ENCODE results near the gene CNP.
"Not testable (repeated sequence)": the region's sequence is repeated elsewhere in the genome, so short reads cannot be mapped to it uniquely, and the experiment has no call there.

CNP gene

DNA sequence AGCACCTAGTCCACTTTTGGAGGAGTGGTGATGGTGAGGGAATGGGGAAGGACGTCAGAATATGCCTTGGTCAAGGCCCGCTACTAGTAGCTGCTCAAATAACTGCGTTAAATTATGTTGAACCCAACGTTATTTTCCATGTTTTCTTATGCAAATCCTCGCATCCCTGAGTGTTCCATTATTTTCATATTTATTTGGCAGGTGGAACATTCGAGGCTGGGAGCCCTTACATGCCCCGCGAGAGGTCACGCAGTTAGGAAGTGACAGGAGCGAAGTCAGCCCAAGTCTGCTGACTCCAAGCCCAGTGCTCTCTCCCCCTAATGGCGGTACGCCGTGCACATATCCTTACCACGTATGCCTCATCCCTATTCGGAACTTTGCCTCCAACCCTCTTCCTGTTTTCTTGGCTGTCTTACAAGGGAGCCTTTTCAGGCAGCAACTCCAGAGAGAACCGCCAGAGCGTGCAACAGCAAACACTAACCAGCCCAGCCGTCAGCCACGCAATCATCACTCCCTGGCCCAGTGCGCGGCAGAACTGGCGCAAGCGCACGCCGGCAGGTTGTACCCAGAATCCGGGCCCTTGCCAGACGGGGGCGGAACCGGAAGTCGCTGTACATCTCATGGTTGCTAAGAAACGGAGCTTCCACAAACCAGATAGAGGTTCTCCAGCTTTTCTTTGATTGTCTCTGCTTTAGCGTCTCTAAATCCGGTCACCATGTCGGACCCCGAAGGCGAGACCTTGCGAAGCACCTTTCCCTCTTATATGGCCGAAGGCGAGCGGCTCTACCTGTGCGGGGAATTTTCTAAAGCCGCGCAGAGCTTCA lies 36.4 kb upstream of the CNP start, which contains the start of gene ODAD4:
TSS of gene ODAD4 (plus strand) at position 609 of the 824 bp plus-strand sequence. CDS start at position 716, 107 bp downstream.
- Histone ChIP-seq H3K27me3 (ENCODE audit: low read depth, low read length) (no peaks in the 10 kb centered on the region), H3K4me1 (ENCODE audit: control insufficient read depth in 1 of 2, insufficient read depth in 2 of 2, low read length in 2 of 2) (no peaks in the 10 kb centered on the region), H3K27ac (ENCODE audit: low read length) (peak within 1 kb of the TSS; percentile 90), H3K9me3 (ENCODE audit: control insufficient read depth in 1 of 2, low read length in 2 of 2) (no peaks in the 10 kb centered on the region), H3K4me3 (ENCODE audit: low read depth in 1 of 2, low read length in 2 of 2) (peak within 1 kb of the TSS; percentile 70 to 81), H3K36me3 (ENCODE audit: control insufficient read depth in 1 of 2, insufficient read depth in 2 of 2, low read length in 2 of 2) (no peaks in the 10 kb centered on the region)

DNA sequence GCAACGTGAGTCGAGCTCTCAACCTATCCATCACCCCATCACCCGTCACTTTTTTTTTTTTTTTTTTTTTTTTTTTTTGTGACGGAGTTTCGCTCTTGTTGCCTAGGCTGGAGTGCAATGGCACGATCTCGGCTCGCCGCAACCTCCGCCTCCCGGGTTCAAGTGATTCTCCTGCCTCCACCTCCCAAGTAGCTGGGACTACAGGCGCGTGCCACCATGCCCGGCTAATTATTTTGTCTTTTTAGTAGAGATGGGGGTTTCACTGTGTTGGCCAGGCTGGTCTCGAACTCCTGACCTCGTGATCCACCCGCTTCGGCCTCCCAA lies 35.8 kb upstream of the CNP start:
- H3K9me3 ChIP-seq (ENCODE audit: control insufficient read depth in 1 of 2, low read length in 2 of 2); H3K27me3 ChIP-seq (ENCODE audit: low read depth, low read length); H3K4me1 ChIP-seq (ENCODE audit: control insufficient read depth in 1 of 2, insufficient read depth in 2 of 2, low read length in 2 of 2); H3K36me3 ChIP-seq (ENCODE audit: control insufficient read depth in 1 of 2, insufficient read depth in 2 of 2, low read length in 2 of 2); H3K27ac ChIP-seq (ENCODE audit: low read length): not testable (repeated sequence)
- peak overlapping the region; percentile 70 to 81 for H3K4me3 ChIP-seq (ENCODE audit: low read depth in 1 of 2, low read length in 2 of 2)

DNA sequence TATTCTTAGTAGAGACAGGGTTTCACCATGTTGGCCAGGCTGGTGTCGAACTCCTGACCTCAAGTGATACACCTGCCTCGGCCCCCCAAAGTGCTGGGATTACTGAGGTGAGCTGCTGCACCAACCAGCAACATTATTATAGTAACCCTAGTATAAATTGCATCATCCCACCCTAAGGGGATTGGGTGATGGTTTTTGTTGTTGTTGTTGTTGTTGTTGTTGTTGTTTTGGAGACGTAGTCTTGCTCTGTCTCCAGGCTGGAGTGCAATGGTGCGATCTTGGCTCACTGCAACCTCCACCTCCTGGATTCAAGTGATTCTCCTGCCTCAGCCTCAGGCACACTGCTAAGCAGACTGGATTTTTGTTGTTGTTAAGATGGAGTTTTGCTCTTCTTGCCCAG lies 34.9 kb upstream of the CNP start:
- H3K4me1 ChIP-seq (ENCODE audit: control insufficient read depth in 1 of 2, insufficient read depth in 2 of 2, low read length in 2 of 2); H3K27me3 ChIP-seq (ENCODE audit: low read depth, low read length); H3K4me3 ChIP-seq (ENCODE audit: low read depth in 1 of 2, low read length in 2 of 2); H3K9me3 ChIP-seq (ENCODE audit: control insufficient read depth in 1 of 2, low read length in 2 of 2); H3K27ac ChIP-seq (ENCODE audit: low read length); H3K36me3 ChIP-seq (ENCODE audit: control insufficient read depth in 1 of 2, insufficient read depth in 2 of 2, low read length in 2 of 2): not testable (repeated sequence)

DNA sequence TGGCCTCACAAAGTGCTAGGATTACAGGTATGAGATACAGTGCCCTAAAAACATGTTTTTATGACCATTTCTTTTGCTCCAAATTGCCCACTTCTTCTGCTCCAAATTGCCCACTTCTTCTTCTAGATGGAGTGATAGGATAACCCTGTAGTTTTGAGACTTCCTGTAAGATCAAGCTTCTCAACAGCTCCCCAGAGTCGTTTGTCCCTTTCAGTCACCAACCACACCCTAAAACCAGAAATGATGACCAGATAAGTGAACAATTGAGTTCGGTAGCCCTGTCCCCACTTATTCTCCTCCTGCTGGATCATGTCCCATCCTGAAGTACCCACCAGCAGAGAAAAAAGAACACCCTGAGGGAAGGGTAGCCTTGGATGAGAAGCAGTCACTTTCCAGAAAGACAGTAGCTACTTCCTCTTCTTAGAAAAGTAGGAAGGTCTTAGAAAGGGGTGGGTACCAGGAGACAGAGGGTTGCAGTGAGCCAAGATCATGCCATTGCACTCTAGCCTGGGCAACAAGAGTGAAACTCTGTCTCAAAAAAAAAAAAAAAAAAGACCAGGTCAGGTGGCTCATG lies 33.7 kb upstream of the CNP start:
- Histone ChIP-seq H3K27ac (ENCODE audit: low read length) (no peak overlapping the region), H3K36me3 (ENCODE audit: control insufficient read depth in 1 of 2, insufficient read depth in 2 of 2, low read length in 2 of 2) (peaks cover 0 to 4% of the 10 kb centered on the region in 2 donors), H3K27me3 (ENCODE audit: low read depth, low read length) (no peaks in the 10 kb centered on the region), H3K4me3 (ENCODE audit: low read depth in 1 of 2, low read length in 2 of 2) (no peak overlapping the region), H3K9me3 (ENCODE audit: control insufficient read depth in 1 of 2, low read length in 2 of 2) (no peaks in the 10 kb centered on the region), H3K4me1 (ENCODE audit: control insufficient read depth in 1 of 2, insufficient read depth in 2 of 2, low read length in 2 of 2) (no peaks in the 10 kb centered on the region)

DNA sequence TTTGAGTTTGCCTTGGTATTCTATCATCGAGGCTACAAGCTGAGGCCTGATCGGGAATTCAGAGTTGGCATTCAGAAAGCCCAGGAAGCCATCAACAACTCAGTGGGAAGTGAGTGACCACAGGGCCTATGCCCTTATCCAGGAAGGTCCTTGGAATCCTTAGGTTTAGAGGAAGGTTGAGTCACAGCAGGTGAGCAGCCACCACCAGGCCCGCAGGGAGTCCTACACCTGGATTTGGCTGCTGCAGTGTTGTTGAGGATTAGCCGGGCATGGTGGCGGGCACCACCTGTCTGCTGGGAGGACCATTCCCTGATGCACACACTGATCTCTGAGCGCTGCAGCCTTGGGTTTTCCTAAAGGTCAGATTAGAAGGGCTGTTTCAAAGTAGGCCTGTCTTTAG lies 31.0 kb upstream of the CNP start:
- no peaks in the 10 kb centered on the region for H3K9me3 ChIP-seq (ENCODE audit: control insufficient read depth in 1 of 2, low read length in 2 of 2)
- no peaks in the 10 kb centered on the region for H3K27me3 ChIP-seq (ENCODE audit: low read depth, low read length)
- H3K36me3 ChIP-seq (ENCODE audit: control insufficient read depth in 1 of 2, insufficient read depth in 2 of 2, low read length in 2 of 2): peaks cover 0 to 13% of the 10 kb centered on the region in 2 donors
- H3K4me3 ChIP-seq (ENCODE audit: low read depth in 1 of 2, low read length in 2 of 2): no peak overlapping the region
- no peak overlapping the region for H3K27ac ChIP-seq (ENCODE audit: low read length)
- no peaks in the 10 kb centered on the region for H3K4me1 ChIP-seq (ENCODE audit: control insufficient read depth in 1 of 2, insufficient read depth in 2 of 2, low read length in 2 of 2)

DNA sequence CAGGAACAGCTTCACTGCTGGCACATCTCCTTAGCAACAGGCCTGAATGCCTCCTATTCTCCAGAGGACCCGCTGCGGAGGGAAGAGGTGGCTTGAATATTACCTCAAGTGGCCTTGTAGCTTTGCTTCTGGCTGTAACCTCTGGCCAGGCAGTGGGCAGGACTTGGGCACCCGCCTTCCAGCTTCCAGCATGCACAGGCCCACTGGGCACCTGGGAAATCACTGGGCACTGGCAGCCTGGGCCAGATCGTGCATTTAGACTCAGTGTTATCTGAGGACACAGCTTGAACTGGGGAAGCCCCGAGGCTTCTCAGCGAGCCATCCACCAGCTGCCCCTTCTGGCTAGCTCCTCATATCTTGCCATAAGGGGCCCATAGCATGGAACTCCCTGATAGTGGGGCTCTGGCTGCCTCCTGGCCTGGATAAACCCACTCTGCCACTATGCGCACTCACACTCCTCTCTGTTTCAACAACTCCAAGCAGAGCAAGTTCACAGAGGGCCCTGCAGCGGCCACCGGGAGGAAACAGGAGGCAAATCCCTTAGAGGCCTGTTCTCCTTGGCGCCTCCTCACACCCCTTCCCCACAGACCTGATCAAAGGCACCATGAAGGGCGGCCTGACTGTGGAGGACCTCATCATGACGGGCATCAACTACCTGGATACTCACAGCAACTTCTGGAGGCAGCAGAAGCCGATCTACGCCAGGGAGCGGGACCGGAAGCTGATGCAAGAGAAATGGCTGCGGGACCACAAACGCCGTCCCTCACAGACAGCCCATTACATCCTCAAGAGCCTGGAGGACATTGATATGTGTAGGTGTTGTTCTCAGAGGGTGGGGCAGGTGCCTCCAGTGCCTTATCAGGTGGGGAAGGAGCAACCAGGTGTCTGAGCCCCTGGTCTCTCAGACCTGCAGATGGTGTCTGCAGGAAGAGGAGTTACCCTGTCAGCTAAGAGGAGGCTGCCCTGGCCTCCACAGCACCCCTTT lies 28.3 kb upstream of the CNP start:
- Histone ChIP-seq H3K4me1 (ENCODE audit: control insufficient read depth in 1 of 2, insufficient read depth in 2 of 2, low read length in 2 of 2) (no peaks in the 10 kb centered on the region), H3K36me3 (ENCODE audit: control insufficient read depth in 1 of 2, insufficient read depth in 2 of 2, low read length in 2 of 2) (peaks cover 0 to 13% of the 10 kb centered on the region in 2 donors), H3K9me3 (ENCODE audit: control insufficient read depth in 1 of 2, low read length in 2 of 2) (no peaks in the 10 kb centered on the region), H3K27ac (ENCODE audit: low read length) (no peak overlapping the region), H3K27me3 (ENCODE audit: low read depth, low read length) (no peaks in the 10 kb centered on the region), H3K4me3 (ENCODE audit: low read depth in 1 of 2, low read length in 2 of 2) (no peak overlapping the region)

DNA sequence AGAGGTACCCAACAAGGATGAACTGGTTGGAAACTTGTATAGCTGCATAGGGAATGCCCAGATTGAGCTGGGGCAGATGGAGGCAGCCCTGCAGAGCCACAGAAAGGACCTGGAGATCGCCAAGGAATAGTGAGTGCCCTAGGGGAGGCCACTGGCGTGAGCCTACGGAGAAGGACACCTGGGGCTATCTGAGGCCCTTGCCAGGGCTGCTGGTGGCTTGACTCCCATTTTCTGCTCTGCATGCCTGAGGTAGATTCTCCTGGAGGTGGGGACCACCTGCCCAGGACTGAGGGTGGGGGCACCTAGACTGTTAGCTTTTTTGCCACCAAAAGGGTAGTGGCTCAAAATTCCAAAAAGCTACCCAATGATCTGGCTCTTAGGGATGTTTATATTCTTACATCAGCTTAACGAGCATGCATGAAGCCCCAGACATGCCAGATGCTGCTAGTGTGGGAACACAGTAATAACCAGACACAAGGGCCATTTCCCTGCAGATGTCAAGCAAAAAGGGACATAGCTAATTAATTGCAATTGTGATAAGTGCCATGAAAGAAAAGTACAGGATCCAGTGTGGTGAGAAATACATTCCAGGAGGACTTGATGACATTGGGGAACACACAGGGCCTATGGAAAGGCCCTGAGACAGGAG lies 27.4 kb upstream of the CNP start:
- Histone ChIP-seq H3K4me1 (ENCODE audit: control insufficient read depth in 1 of 2, insufficient read depth in 2 of 2, low read length in 2 of 2) (no peaks in the 10 kb centered on the region), H3K36me3 (ENCODE audit: control insufficient read depth in 1 of 2, insufficient read depth in 2 of 2, low read length in 2 of 2) (peaks cover 0 to 13% of the 10 kb centered on the region in 2 donors), H3K4me3 (ENCODE audit: low read depth in 1 of 2, low read length in 2 of 2) (no peak overlapping the region), H3K27me3 (ENCODE audit: low read depth, low read length) (no peaks in the 10 kb centered on the region), H3K9me3 (ENCODE audit: control insufficient read depth in 1 of 2, low read length in 2 of 2) (no peaks in the 10 kb centered on the region), H3K27ac (ENCODE audit: low read length) (no peak overlapping the region)

DNA sequence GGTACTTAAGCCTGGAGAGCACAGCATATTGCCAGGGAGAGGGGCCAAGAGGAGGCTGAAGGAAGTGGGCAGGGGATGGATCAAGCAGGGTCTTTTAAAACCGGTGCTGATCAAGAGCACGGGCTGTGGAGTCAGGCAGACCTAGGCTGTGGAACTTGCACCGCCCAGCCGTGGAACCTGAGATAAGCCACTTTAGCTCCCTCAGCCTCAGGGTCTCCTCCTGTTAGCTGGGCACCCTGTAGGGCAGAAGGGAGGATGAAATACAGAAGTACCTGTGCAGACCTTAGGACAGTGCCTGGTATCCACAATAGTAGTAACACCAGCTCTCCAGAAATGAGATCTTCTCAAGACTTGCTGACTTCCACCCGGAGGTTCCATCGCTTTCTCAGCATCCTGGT lies 26.9 kb upstream of the CNP start:
- Histone ChIP-seq H3K9me3 (ENCODE audit: control insufficient read depth in 1 of 2, low read length in 2 of 2) (no peaks in the 10 kb centered on the region), H3K4me1 (ENCODE audit: control insufficient read depth in 1 of 2, insufficient read depth in 2 of 2, low read length in 2 of 2) (no peaks in the 10 kb centered on the region), H3K36me3 (ENCODE audit: control insufficient read depth in 1 of 2, insufficient read depth in 2 of 2, low read length in 2 of 2) (peaks cover 0 to 13% of the 10 kb centered on the region in 2 donors), H3K27me3 (ENCODE audit: low read depth, low read length) (no peaks in the 10 kb centered on the region), H3K4me3 (ENCODE audit: low read depth in 1 of 2, low read length in 2 of 2) (no peak overlapping the region), H3K27ac (ENCODE audit: low read length) (no peak overlapping the region)

DNA sequence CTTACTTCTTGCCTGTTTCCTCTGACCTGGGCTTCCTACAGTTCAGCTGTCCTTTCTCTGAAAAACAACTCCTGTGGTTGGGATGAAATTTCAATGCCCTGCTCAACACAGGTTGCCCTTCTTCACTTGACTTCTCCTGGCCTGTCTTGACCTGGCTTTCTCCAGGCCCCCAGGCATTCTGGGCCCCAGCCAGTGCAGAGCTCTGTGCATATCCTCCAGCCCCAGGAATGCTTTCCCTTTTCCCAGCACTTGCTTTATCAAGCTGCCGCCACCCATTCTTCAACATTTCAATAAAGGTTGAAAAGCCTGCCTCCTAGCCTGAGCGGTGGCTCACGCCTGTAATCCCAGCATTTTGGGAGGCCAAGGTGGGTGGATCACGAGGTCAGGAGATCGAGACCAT lies 25.4 kb upstream of the CNP start:
- Histone ChIP-seq H3K27ac (ENCODE audit: low read length) (no peak overlapping the region), H3K4me3 (ENCODE audit: low read depth in 1 of 2, low read length in 2 of 2) (no peak overlapping the region), H3K36me3 (ENCODE audit: control insufficient read depth in 1 of 2, insufficient read depth in 2 of 2, low read length in 2 of 2) (peaks cover 0 to 11% of the 10 kb centered on the region in 2 donors), H3K27me3 (ENCODE audit: low read depth, low read length) (no peaks in the 10 kb centered on the region), H3K4me1 (ENCODE audit: control insufficient read depth in 1 of 2, insufficient read depth in 2 of 2, low read length in 2 of 2) (no peaks in the 10 kb centered on the region), H3K9me3 (ENCODE audit: control insufficient read depth in 1 of 2, low read length in 2 of 2) (no peaks in the 10 kb centered on the region)

DNA sequence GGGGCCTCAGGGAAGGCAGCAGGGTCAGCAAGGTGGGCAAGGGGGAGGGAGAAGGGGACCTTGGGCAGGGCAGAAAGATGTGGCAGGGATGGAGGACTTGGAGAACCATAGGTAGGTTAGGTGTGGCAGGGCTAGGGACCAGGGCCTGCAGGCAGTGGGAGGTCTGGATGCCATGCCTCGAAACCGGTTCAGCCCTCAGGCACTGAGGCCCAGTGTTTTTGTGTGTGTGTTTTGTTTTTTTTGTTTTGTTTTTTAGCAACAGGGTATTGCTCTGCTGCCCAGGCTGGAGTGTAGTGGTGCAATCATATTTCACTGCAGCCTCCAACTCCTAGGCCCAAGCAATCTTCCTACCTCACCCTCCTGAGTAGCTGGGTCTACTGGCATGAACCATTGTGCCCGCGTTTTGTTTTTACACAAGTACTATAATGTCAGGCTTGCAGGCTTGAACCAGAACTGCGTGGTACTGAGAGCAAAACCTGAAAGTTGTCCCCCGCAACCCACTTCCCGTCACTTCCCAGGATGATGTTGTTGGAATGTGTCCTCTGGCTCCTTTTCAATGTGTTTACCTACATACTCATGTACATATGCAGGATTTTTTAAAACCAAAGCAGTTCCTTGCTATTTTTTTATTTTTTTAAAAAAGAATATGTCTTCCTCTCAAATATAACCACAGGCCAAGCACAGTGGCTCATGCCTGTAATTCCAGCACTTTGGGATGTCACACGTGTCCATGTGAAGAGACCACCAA lies 23.8 kb upstream of the CNP start:
- Histone ChIP-seq H3K27ac (ENCODE audit: low read length) (no peak overlapping the region), H3K4me1 (ENCODE audit: control insufficient read depth in 1 of 2, insufficient read depth in 2 of 2, low read length in 2 of 2) (no peaks in the 10 kb centered on the region), H3K36me3 (ENCODE audit: control insufficient read depth in 1 of 2, insufficient read depth in 2 of 2, low read length in 2 of 2) (peaks cover 0 to 9% of the 10 kb centered on the region in 2 donors), H3K9me3 (ENCODE audit: control insufficient read depth in 1 of 2, low read length in 2 of 2) (no peaks in the 10 kb centered on the region), H3K27me3 (ENCODE audit: low read depth, low read length) (no peaks in the 10 kb centered on the region), H3K4me3 (ENCODE audit: low read depth in 1 of 2, low read length in 2 of 2) (no peak overlapping the region)

Data from muscle layer of duodenum (tissue), 2 donors.